Measurements from ENCODE around the gene OR13D1. TPM values are rescaled to one million over a fixed set of nuclear protein-coding genes. Genes with fewer than 3 reads are reported as not detected.
"Not testable (repeated sequence)": the region's sequence is repeated elsewhere in the genome, so short reads cannot be mapped to it uniquely, and the experiment has no call there.

Gene OR13D1
- total RNA-seq (not detected), polyA plus RNA-seq (not detected)

GRCh38 chr9:104694218-104694617 lies at the start of gene OR13D1:
Gene OR13D1, plus strand, starts transcription at chr9:104694518. Its CDS starts 0 bp downstream, at chr9:104694518.
- H3K9me3 Mint-ChIP-seq = no peaks in the 10 kb centered on the region

GRCh38 chr9:104658496-104659195 lies 35.7 kb upstream of the OR13D1 start:
- no peaks in the 10 kb centered on the region for H3K27me3 Mint-ChIP-seq
- no peaks in the 10 kb centered on the region for H3K36me3 Mint-ChIP-seq
- Histone ChIP-seq H3K27ac (ENCODE audit: insufficient read depth, low read length, poor library complexity, severe bottlenecking) (no peak overlapping the region), H3K9me3 (ENCODE audit: control insufficient read depth in 2 of 2, low read length in 2 of 2) (no peaks in the 10 kb centered on the region), H3K36me3 (ENCODE audit: control insufficient read depth, insufficient read depth, low read length) (no peaks in the 10 kb centered on the region), H3K4me3 (ENCODE audit: low read depth, low read length) (no peak overlapping the region), H3K27me3 (ENCODE audit: control insufficient read depth, insufficient read depth, low read length) (no peaks in the 10 kb centered on the region), H3K4me1 (ENCODE audit: control insufficient read depth, insufficient read depth, low read length, poor library complexity, severe bottlenecking) (no peaks in the 10 kb centered on the region)
- no peaks in the 10 kb centered on the region for H3K4me1 Mint-ChIP-seq
- no peak for DNase-seq
- H3K4me3 Mint-ChIP-seq = no peak overlapping the region
- ATAC-seq (ENCODE audit: low read depth in 2 of 2) = no peak
- no peak overlapping the region for H3K27ac Mint-ChIP-seq
- H3K9me3 Mint-ChIP-seq = peaks cover 0 to 6% (median 0%) of the 10 kb centered on the region in 7 donors

More at GRCh38 chr9:104694218-104694617, at the start of gene OR13D1:
- Mint-ChIP-seq H3K4me1 (no peaks in the 10 kb centered on the region), H3K4me3 (no peak within 1 kb of the TSS), H3K27me3 (peaks cover 9% of the 10 kb centered on the region), H3K27ac (peak within 1 kb of the TSS in 1 of 3 donors; percentile 13), H3K36me3 (no peaks in the 10 kb centered on the region)
- Histone ChIP-seq H3K36me3 (ENCODE audit: control insufficient read depth, insufficient read depth, low read length) (no peaks in the 10 kb centered on the region), H3K27me3 (ENCODE audit: control insufficient read depth, insufficient read depth, low read length) (no peaks in the 10 kb centered on the region), H3K27ac (ENCODE audit: insufficient read depth, low read length, poor library complexity, severe bottlenecking) (no peak within 1 kb of the TSS), H3K4me1 (ENCODE audit: control insufficient read depth, insufficient read depth, low read length, poor library complexity, severe bottlenecking) (no peaks in the 10 kb centered on the region), H3K4me3 (ENCODE audit: low read depth, low read length) (no peak within 1 kb of the TSS), H3K9me3 (ENCODE audit: control insufficient read depth in 2 of 2, low read length in 2 of 2) (no peaks in the 10 kb centered on the region)
- DNase-seq (no peak), ATAC-seq (ENCODE audit: low read depth in 2 of 2) (no peak)

- Histone ChIP-seq H3K4me1 (ENCODE audit: control insufficient read depth, insufficient read depth, low read length, poor library complexity, severe bottlenecking) (no peaks in the 10 kb centered on the region), H3K27me3 (ENCODE audit: control insufficient read depth, insufficient read depth, low read length) (no peaks in the 10 kb centered on the region), H3K9me3 (ENCODE audit: control insufficient read depth in 2 of 2, low read length in 2 of 2) (no peaks in the 10 kb centered on the region), H3K27ac (ENCODE audit: insufficient read depth, low read length, poor library complexity, severe bottlenecking) (no peak overlapping the region), H3K36me3 (ENCODE audit: control insufficient read depth, insufficient read depth, low read length) (no peaks in the 10 kb centered on the region), H3K4me3 (ENCODE audit: low read depth, low read length) (no peak overlapping the region)
- Mint-ChIP-seq H3K9me3 (no peaks in the 10 kb centered on the region), H3K4me1 (no peaks in the 10 kb centered on the region), H3K27me3 (no peaks in the 10 kb centered on the region), H3K4me3 (no peak overlapping the region), H3K36me3 (no peaks in the 10 kb centered on the region), H3K27ac (peak overlapping the region in 1 of 3 donors; percentile 16)
- no peak for DNase-seq
- ATAC-seq (ENCODE audit: low read depth in 2 of 2) = no peak
Measured at GRCh38 chr9:104675611-104676010, 18.7 kb upstream of the OR13D1 start.

- peak in 1 of 2 donors; percentile 25 for ATAC-seq (ENCODE audit: low read depth in 2 of 2)
- H3K27me3 Mint-ChIP-seq = no peaks in the 10 kb centered on the region
Measured at GRCh38 chr9:104682642-104683041, 11.7 kb upstream of the OR13D1 start.

GRCh38 chr9:104686081-104686480 lies 8.2 kb upstream of the OR13D1 start:
- ATAC-seq (ENCODE audit: low read depth in 2 of 2) (no peak), DNase-seq (no peak)
- no peak overlapping the region for H3K27ac ChIP-seq (ENCODE audit: insufficient read depth, low read length, poor library complexity, severe bottlenecking)
- H3K36me3 Mint-ChIP-seq = no peaks in the 10 kb centered on the region
- H3K9me3 Mint-ChIP-seq = no peaks in the 10 kb centered on the region
- H3K4me1 Mint-ChIP-seq = peaks cover 0 to 5% (median 0%) of the 10 kb centered on the region in 4 donors
- no peaks in the 10 kb centered on the region for H3K36me3 ChIP-seq (ENCODE audit: control insufficient read depth, insufficient read depth, low read length)
- H3K4me1 ChIP-seq (ENCODE audit: control insufficient read depth, insufficient read depth, low read length, poor library complexity, severe bottlenecking) = no peaks in the 10 kb centered on the region
- H3K4me3 ChIP-seq (ENCODE audit: low read depth, low read length) = no peak overlapping the region
- H3K27ac Mint-ChIP-seq = no peak overlapping the region
- H3K27me3 Mint-ChIP-seq = no peaks in the 10 kb centered on the region
- no peak overlapping the region for H3K4me3 Mint-ChIP-seq
- H3K9me3 ChIP-seq (ENCODE audit: control insufficient read depth in 2 of 2, low read length in 2 of 2) = no peaks in the 10 kb centered on the region
- H3K27me3 ChIP-seq (ENCODE audit: control insufficient read depth, insufficient read depth, low read length) = no peaks in the 10 kb centered on the region

More at GRCh38 chr9:104682642-104683041, 11.7 kb upstream of the OR13D1 start:
- Mint-ChIP-seq H3K9me3 (no peaks in the 10 kb centered on the region), H3K27ac (no peak overlapping the region), H3K4me3 (no peak overlapping the region), H3K36me3 (no peaks in the 10 kb centered on the region), H3K4me1 (peaks cover 0 to 5% (median 0%) of the 10 kb centered on the region in 4 donors)
- Histone ChIP-seq H3K27me3 (ENCODE audit: control insufficient read depth, insufficient read depth, low read length) (no peaks in the 10 kb centered on the region), H3K9me3 (ENCODE audit: control insufficient read depth in 2 of 2, low read length in 2 of 2) (no peaks in the 10 kb centered on the region), H3K4me1 (ENCODE audit: control insufficient read depth, insufficient read depth, low read length, poor library complexity, severe bottlenecking) (no peaks in the 10 kb centered on the region), H3K27ac (ENCODE audit: insufficient read depth, low read length, poor library complexity, severe bottlenecking) (no peak overlapping the region), H3K4me3 (ENCODE audit: low read depth, low read length) (no peak overlapping the region), H3K36me3 (ENCODE audit: control insufficient read depth, insufficient read depth, low read length) (no peaks in the 10 kb centered on the region)
- peak in 1 of 3 donors; percentile 46 for DNase-seq

- H3K27ac ChIP-seq (ENCODE audit: insufficient read depth, low read length, poor library complexity, severe bottlenecking) = no peak overlapping the region
- H3K27me3 ChIP-seq (ENCODE audit: control insufficient read depth, insufficient read depth, low read length) = no peaks in the 10 kb centered on the region
- Mint-ChIP-seq H3K27ac (no peak overlapping the region), H3K9me3 (peaks cover 0 to 3% (median under 1%) of the 10 kb centered on the region in 7 donors), H3K4me1 (no peaks in the 10 kb centered on the region), H3K27me3 (peaks cover 9% of the 10 kb centered on the region), H3K36me3 (no peaks in the 10 kb centered on the region), H3K4me3 (no peak overlapping the region)
- no peak for ATAC-seq (ENCODE audit: low read depth in 2 of 2)
- H3K4me3 ChIP-seq (ENCODE audit: low read depth, low read length) = no peak overlapping the region
- no peaks in the 10 kb centered on the region for H3K4me1 ChIP-seq (ENCODE audit: control insufficient read depth, insufficient read depth, low read length, poor library complexity, severe bottlenecking)
- H3K36me3 ChIP-seq (ENCODE audit: control insufficient read depth, insufficient read depth, low read length) = no peaks in the 10 kb centered on the region
- H3K9me3 ChIP-seq (ENCODE audit: control insufficient read depth in 2 of 2, low read length in 2 of 2) = no peaks in the 10 kb centered on the region
- DNase-seq = no peak
Measured at GRCh38 chr9:104700306-104700705, 6.0 kb downstream of the OR13D1 start.

- not testable (repeated sequence) for H3K9me3 Mint-ChIP-seq; H3K27ac Mint-ChIP-seq; H3K9me3 ChIP-seq (ENCODE audit: control insufficient read depth in 2 of 2, low read length in 2 of 2); ATAC-seq (ENCODE audit: low read depth in 2 of 2); H3K36me3 Mint-ChIP-seq; H3K4me3 Mint-ChIP-seq; H3K27me3 ChIP-seq (ENCODE audit: control insufficient read depth, insufficient read depth, low read length); H3K27me3 Mint-ChIP-seq; H3K27ac ChIP-seq (ENCODE audit: insufficient read depth, low read length, poor library complexity, severe bottlenecking); H3K36me3 ChIP-seq (ENCODE audit: control insufficient read depth, insufficient read depth, low read length); H3K4me1 ChIP-seq (ENCODE audit: control insufficient read depth, insufficient read depth, low read length, poor library complexity, severe bottlenecking); DNase-seq; H3K4me3 ChIP-seq (ENCODE audit: low read depth, low read length); H3K4me1 Mint-ChIP-seq
Measured at GRCh38 chr9:104708737-104709136, 14.4 kb downstream of the OR13D1 start.

- no peak overlapping the region for H3K27ac Mint-ChIP-seq
- ATAC-seq (ENCODE audit: low read depth in 2 of 2) = no peak
Measured at GRCh38 chr9:104711604-104712003, 17.3 kb downstream of the OR13D1 start.

More at GRCh38 chr9:104711604-104712003, 17.3 kb downstream of the OR13D1 start:
- Mint-ChIP-seq H3K9me3 (peaks cover 0 to 5% (median 0%) of the 10 kb centered on the region in 7 donors), H3K36me3 (no peaks in the 10 kb centered on the region), H3K4me1 (no peaks in the 10 kb centered on the region), H3K27me3 (no peaks in the 10 kb centered on the region), H3K4me3 (no peak overlapping the region)
- H3K36me3 ChIP-seq (ENCODE audit: control insufficient read depth, insufficient read depth, low read length) = no peaks in the 10 kb centered on the region
- H3K4me3 ChIP-seq (ENCODE audit: low read depth, low read length) = no peak overlapping the region
- no peaks in the 10 kb centered on the region for H3K4me1 ChIP-seq (ENCODE audit: control insufficient read depth, insufficient read depth, low read length, poor library complexity, severe bottlenecking)
- DNase-seq = no peak
- no peak overlapping the region for H3K27ac ChIP-seq (ENCODE audit: insufficient read depth, low read length, poor library complexity, severe bottlenecking)
- H3K27me3 ChIP-seq (ENCODE audit: control insufficient read depth, insufficient read depth, low read length) = no peaks in the 10 kb centered on the region
- H3K9me3 ChIP-seq (ENCODE audit: control insufficient read depth in 2 of 2, low read length in 2 of 2) = no peaks in the 10 kb centered on the region

All from CD4-positive, CD25-positive, alpha-beta regulatory T cell (primary cell).